Lower leg skin (tissue), 3 donors: ENCODE data around the gene CEACAM8.

Experiments used
- POLR2A ChIP-seq, 2 donors: fragments of 450-650 bp; IDR thresholded peaks; one replicate each; pipeline ENCODE4 v1.6.1; 2016 to 2017; ENCODE audit warnings: antibody characterized with exemption in 2 of 2, mild to moderate bottlenecking in 1 of 2, moderate library complexity in 1 of 2
- TF ChIP-seq, protein P1 (sequence below), 3 donors: fragments of 450-650 bp; IDR thresholded peaks; one replicate each; pipeline ENCODE4 v1.5.1; 2016; ENCODE audit warnings: antibody characterized with exemption in 3 of 3, mild to moderate bottlenecking in 3 of 3, moderate library complexity in 2 of 3

DNA sequence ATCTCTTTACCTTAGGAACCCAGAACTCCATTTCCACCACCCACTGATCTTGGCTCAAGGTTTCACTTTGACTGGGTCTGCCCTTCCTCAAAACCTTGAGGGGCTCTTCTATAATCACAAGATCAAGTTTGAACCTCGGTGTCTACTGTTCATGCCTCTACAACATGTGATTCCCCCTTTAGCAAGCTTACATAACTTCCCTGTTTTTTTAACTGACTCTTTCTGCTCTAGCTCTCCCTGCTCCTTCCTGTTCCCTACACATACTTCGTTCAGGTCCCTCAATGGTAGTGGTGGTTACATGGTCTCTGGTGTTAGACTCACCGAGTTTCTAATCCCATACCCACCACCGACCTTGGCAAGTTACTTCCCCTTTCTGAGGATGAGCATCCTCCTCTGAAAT lies 26.7 kb downstream of the CEACAM8 start:
- TF ChIP-seq, protein P1, sequence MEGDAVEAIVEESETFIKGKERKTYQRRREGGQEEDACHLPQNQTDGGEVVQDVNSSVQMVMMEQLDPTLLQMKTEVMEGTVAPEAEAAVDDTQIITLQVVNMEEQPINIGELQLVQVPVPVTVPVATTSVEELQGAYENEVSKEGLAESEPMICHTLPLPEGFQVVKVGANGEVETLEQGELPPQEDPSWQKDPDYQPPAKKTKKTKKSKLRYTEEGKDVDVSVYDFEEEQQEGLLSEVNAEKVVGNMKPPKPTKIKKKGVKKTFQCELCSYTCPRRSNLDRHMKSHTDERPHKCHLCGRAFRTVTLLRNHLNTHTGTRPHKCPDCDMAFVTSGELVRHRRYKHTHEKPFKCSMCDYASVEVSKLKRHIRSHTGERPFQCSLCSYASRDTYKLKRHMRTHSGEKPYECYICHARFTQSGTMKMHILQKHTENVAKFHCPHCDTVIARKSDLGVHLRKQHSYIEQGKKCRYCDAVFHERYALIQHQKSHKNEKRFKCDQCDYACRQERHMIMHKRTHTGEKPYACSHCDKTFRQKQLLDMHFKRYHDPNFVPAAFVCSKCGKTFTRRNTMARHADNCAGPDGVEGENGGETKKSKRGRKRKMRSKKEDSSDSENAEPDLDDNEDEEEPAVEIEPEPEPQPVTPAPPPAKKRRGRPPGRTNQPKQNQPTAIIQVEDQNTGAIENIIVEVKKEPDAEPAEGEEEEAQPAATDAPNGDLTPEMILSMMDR (IDR thresholded peaks at IDR 0.05): no peak
- no peak for TF ChIP-seq POLR2A (IDR thresholded peaks at IDR 0.05)
